Amygdala (tissue), 56 donors: ENCODE measurements around the gene EHD3.

Source experiments
- DNase-seq, 56 donors: peaks; one replicate each; lab custom pipeline; 2025; lab: John Stamatoyannopoulos, UW

Gene EHD3

DNA sequence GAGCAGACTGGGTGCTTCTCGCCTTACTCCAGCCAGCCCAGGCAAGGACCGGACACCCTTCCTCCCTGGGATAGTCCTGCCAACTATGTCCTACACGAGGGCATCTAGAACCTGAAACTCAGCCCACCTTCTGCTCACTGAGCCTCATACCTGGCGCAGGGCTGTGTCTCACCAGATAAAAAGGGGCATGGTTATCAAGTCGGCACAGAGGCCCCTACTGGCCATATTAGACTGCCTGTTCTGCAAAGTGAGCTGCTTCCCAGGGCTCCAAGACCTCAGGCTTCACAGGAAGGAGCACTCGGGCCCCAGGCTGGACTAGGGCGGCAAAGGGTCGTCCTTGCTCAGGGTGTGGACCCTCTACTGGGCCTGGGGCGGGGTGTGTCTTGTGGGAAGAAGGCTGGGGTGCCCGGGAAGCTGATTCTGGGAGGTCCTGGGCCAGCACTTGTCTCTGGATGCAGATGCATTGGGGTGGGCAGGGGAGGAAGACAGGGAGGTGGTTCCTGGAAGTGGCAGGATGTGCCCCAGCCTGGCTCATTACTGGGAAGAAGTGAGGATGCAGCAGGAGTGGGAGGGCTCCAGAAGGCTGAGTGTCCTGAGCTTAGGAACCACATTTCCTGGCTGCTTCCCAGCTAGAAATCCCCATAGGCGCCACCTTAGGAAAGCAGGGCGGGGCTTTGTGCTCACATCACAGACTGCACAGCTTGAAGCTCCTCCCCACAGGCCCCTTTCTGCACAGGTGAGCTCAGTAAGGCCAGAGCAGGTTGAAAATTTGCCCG lies 19.6 kb downstream of the EHD3 start:
- no peak for DNase-seq

DNA sequence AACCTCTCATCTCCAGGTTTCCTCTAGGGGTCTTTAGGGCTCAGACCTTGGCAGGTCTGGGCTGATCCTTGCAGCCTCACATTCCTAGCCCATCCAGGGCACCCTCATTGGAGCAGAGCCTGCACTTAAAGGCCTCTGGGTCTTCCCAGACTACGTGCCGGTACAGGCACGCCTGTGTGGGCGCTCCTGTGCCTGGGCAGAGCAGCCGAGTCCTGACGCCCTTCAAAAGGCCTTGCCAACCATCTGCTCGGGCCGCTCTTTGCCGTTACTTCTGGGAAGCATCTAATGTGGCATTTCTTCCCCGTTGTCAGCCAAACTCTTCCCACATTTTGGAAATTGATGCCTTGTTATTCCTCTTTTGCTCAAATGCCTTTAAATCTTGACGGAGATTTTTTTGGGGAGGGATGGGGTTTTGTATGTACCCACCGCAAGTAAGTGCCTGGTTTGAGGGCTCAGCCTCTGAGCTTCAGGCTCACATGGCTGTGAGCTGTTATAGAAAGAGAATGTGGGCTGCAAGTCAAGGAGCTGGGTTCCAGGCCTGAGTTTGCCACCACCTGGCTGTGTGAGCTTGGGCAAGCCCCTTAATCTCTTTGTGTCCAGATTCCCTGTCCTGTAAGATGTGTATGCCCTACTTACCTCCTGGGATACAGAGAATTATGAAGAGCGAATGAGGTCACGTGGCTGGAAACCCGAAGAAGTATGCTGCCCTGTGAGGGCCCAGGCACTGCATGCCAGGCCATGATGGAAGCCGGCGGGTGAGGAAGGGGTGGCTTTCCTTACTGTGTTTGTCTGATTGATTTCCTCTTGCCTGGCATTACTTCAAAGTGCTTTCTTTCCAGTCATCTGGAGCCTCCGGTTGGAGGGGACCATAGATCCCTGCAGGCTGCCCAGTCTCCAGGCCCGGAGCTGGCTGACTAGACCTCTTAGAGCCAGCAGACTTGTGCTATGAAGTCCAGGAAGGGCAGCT lies 20.6 kb downstream of the EHD3 start:
- DNase-seq = no peak

DNA sequence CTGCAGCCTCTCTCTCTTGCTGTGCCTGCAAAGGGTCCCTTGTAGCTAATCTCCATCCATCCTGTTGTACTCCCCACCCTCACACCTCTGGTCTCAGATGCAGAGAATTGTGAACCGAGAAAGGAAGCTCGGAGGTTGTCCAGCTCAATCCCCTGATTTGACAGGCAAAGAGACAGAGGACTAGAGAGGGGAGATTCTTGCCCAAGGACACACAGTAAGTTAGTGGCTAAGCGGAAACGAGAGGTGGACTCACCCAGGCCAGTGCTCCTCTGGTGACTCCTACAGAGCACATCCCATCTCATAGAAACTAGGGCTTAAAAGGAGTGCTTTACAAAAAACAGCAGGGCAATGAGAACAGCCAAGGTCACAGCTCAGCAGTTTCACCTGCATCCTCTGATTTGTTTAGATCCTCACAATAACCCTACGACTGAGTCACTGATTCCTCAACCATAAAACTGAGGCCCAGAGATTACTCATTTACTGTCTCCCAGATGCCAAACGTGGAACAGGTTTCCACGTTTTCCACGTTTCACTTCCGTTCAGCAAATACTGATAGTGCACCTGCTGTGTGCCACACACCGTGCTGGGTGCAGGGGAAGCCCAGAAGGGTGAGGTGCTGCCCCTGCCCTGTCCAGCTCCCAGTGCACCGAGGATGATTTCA lies 22.1 kb downstream of the EHD3 start:
- no peak for DNase-seq

DNA sequence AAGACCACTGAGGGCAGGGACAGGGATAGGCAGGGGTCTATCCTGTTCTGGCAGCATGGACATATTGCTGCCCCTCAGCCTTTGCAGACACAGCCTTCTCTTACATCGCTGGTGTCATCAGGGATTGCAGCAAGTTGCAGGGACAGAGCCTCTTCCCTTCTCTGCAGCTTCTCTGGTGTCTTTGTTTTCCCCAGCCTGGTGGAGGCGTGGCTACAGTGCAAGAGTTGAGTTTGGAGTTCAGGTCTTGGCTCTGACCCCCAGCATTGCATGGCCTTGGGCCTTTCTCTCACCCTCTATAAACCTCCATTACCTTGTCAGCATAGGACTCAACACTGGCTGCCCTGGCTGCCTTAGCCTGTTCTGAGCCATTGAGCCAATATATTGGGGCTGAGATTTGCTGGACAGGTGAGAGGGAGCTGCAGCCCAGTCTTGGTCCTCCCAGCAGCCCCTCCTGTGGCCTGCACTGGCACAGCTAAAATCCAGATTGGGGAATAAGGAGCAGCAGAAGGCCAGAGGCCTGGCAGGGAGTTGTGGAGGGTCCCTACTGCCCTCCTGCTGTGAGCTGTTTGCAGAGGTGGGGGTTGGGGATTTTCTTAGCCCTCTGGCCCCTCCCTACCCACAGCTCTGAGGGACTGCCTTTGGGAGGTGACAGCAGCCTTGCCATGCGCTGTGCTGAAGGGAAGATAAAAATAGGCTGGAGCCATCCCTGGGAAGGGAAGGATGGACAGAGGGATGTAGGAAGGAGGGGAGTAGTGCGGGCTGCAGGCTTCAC lies 22.8 kb downstream of the EHD3 start:
- peak in 1 of 56 donors; percentile 17 for DNase-seq

DNA sequence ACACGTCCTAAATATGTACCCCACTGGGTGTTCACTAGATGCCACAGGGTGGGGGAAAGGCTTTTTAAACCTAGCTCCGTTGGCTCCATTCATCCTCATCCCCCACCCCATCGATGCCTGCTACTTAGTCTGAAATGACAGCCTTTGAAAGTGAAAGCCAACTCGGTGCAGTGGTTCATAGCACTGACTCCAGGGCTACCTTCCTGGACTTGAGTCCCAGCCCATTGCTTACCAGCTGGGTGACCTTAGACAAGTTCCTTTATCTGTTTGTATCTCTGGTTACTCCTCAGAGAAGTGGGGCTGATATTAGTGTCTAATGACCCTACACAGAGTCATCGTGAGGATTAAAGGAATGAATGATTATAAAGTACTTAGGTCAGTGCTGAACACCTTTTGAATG lies 24.4 kb downstream of the EHD3 start:
- no peak for DNase-seq

DNA sequence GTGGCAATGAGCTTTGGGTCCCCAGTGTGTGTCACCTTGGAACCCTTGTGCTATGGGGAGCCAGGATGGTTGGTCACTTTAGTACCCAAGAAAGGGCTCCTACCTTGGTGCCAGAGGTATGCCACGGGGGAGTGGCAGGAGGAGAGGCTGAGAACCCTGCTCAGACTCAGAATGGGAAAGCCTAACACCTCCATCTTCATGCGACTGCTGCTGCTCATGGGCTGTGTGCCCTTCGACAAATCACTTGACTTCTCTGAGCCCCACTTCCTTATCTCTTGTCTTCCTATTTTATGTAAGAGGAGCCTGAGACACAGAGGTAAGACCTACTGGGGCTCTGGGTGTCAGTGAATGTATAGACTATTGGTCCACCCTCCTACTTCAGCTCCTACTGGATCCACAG lies 25.1 kb downstream of the EHD3 start:
- DNase-seq = no peak

DNA sequence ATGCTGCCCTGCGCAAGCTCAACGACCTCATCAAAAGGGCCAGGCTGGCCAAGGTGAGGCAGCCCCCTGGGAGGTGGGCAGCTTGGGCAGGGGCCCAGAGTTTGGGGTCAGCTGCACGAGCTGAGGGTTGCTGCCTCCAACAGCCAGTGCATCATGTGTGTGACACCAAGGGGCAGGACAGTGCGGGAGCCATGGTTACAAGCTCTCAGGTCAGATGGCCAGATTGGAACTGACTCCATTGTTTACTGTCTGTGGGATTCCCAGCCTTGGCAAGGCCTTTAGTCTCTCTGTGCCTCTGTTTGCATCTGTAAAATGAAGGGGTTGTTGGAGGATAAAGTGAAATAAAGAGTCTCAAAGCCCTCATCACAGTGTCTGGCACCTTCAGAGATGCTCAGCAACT lies 26.9 kb downstream of the EHD3 start:
- peak in 9 of 56 donors; percentile 18 to 69 (median 35) for DNase-seq

DNA sequence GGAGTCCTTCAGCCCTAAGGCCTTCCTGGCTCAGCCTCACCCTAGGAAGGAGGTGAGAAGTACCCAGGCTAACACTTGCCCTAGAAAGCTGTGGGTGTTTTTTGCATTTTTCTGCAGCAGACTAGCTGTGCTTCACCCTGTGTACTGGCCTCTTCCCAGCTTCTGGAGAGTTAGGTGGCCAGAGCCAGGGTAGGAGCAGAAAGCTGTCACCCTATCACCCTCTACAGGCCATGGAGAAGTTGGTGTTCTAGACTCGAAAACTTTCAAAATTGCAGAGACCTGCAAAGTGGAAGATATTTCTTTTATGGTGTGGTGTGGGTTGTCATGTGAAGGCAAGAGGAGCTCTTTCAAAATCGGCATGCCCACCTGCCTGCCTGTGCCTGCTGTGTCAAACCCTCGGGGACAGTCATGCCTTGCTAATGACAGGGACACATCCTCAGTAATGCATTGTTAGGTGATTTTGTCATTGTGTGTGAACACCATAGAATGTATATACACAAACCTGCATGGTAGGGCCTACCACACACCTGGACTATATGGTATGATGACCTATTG lies 29.8 kb downstream of the EHD3 start:
- DNase-seq = peak in 3 of 56 donors; percentile 13 to 17 (median 14)

DNA sequence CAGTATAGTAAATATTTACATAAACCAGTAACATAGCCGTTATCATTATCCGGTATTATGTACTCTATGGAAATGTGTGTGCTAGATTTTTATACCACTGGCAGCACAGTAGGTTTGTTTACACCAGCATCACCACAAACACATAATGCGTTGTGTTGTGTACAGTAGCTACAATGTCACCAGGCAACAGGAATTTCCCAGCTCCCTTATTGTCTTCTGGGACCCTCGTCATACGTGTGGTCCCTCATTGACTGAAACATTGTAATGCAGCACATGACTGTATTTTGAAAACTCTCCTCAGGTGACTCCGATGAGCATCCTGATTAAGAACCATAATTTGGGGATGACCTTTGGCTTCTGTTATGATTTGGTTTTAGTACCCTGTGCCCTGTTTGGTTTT lies 31.3 kb downstream of the EHD3 start:
- no peak for DNase-seq

DNA sequence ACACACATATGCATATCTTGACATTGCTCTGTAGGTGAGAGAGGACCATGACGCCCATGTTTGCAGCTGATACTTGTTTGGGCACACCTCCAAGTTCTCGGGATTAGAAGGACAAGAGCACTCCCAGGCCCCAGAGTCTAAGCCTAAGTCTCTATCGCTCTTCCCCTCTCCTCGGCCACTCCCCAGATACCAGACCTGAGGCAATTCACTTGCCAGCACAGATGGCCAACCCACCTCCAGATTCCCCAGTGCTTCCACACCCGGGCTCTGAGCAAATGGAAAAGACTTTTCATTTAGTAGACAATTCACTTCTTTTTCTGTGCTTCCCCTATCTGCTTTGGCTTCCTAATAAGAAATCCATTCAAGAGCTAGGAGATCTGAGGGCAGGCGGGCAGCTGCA lies 32.9 kb downstream of the EHD3 start:
- DNase-seq = peak in 2 of 56 donors; percentile 4 to 20

DNA sequence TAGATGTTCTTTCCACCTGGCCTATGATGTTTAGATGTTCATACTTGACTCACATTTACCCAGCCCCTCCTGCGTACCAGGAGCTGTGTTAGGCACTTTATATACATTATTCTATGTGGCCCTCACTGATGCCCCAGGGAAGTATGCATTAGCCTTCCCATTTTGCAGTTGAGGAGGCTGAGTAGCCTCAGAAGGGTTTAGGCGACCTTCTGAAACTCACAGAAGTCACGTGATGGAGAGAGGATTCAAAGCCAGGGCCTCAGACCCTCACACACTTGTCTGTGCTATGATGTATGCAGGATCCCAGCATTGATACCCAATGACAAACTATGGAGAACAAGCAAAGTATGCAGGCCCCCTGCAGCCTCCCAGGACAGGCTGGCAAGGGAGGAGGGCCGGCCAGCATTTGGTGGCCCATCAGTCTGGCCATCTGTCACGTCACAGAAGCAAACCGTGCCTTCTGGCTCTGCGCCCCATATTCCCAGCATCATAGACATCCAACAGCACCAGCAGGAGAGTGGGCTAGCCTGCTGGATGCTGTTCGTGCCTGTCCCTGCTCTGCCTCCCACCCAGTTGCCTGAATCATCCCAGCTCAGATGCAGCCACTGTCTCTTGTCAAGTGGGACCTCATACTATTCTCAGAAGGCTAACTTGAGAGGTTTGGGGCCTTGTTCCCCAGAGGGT lies 33.6 kb downstream of the EHD3 start:
- DNase-seq = peak in 16 of 56 donors; percentile 8 to 48 (median 30)

DNA sequence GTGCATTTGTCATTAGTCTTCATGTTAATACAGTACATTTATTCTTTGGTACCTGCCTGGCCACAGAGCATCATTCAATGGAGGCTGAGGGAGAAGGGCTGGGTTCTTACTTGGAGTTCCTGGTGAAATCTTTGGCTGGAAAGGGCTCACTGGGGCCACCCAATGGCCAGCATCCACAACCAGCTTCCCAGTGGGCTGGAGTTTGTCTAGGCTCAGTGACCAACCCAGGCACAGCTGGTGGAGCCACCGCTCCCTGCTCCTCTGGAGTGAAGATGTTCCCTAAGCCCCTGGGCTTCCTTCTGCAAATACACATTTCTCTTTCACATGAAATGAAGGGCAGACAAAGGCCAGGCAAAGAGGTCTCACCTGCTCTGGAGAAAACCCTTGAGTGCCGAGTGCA lies 34.4 kb downstream of the EHD3 start:
- DNase-seq = no peak

DNA sequence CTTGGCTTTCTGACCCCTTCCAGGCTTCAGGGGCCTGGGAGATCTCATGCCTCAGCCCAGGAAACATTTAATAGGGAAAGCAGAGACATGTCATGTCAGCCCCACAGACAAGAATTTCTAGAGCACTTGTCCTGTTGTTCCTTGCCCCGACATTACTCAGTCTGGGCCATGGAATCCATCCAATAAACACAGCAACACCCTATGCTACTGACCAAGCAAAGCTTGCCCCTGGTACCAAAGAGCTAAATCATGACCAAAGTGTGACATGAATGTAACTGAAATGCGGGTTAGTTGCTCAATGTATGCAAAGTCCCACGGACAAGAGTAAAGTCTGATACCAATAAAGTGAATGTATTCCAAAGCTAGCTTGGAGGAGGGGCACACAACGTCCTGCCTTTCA lies 35.1 kb downstream of the EHD3 start:
- DNase-seq = no peak

DNA sequence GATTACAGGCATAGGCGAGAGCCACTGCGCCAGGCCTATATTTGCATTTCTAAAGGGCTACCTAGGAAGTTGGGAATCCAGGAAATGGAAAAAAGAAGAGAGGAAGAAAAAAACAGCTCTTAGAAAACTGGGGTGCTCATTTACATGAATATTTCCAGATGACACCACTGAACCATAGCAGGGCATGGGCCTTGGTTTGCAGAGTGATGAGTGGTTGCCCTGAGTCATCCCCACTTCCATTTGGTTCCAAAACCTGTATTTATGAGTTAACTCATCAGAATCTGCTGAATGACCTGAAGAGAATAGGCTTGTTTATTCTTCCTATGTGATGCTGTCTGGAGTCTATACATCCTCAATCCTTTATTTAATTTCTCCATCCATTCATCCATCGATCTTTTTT lies 36.2 kb downstream of the EHD3 start:
- DNase-seq = no peak

DNA sequence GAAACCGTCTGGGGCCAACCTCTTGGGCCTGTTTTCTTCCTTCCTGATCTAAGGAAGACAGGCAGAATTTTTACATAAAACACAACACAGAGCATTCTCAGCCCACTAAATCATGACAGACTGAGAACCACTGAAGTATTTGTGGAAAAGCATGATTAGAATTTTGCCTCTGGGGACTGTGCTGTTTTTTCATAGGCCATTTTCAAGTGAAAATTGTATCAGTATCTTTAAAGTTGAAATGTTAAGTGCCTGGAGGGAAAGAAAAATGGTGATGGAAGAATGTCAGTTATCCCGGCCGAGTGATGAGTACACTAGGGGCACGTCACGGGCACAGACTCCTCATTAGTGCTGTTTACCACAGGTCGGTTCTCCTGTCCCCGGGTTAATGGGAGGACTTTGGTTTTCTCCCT lies 36.9 kb downstream of the EHD3 start:
- DNase-seq = no peak

DNA sequence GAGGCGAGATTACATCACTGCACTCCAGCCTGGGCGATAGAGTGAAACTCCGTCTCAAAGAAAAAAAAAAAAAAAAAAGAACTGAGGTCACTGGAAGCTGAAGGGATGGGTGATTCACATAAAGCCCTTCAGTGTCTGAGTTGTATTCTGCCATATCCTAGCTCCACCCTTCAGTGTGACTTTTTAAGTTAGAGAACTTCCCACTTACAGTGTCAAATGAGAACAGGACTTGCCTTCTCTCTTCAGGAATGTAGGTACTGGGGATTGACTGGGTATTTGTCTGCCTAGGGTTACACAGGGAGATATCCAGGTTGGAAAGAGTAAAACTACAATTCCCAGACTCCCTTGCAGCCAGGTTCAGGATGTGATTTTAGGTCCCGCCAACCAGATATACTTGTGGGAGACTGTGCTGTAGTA lies 37.9 kb downstream of the EHD3 start:
- no peak for DNase-seq

DNA sequence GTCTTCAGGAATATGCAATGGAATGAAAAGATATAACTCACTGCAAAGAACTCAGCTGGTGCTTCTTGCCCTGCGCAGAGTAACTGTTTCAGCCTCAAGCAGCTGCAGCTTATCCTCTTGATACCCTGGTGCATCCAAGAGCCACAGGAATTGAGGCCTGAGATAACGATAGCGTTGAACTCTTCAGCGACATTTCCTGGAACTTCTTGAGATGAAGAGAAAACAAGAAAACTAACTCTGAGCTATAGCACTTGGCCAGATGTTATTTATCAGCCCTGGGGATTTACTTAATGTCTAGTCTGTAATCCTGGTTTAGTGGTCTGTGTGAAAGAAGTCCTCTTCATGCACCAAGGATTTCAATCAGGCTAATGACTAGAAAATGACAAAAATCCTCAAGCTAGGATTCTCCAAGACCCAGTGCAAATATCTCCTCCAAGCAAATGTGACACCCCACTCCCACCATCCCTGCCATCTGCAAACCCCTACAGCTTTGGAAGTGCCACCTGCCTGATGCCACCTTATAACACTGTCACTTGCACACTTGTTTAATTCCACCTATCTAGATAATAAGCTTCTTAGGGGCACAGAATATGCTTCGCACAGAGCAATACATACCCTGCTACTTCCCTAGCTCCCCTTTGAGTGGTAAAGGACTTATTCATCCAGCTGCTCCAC lies 40.6 kb downstream of the EHD3 start:
- DNase-seq = no peak

DNA sequence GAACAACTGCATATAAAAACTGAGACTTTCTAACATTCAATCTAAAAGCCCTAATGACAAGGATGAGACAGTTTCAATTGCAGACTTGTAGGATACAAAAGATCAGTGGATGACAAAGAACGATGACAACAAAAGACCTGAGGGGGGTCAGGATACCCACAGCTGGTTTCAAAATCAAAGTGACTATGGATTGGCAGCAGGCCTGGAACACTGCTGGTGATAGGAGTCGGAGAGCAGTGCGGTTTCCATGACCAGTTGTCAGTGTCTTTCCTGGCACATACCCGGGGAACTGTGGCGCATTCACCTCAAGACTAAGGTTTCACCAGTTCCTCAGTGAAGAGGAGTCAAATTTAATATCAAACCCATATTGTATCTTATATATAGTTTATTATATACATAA lies 42.0 kb downstream of the EHD3 start:
- DNase-seq = no peak

DNA sequence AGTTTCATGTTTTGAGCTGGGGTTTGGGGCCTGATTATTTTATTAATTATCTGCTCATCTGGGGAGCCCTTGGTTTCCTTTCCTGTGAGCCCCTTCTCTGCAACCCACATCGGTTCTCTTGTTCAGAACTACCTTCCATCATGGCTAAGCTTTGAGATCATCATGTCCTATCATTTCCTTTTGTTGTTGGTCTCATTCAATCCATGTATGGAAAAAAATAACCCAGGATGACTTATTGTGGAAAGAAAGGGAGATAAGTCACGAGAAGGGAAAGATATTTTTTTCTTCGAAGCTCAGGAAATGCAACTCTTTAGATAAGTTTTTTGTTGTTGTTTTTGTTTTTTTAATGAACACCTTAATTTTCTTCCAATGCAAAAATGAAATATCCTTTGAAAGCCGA lies 43.7 kb downstream of the EHD3 start:
- no peak for DNase-seq
